Myometrial cell (primary cell): Measurements from ENCODE around the gene UMODL1. TPM values are rescaled to one million over a fixed set of nuclear protein-coding genes. Genes with fewer than 3 reads are reported as not detected.

Experiments used
- total RNA-seq: library from RNA; depleted of rRNA; stranded (reverse); fragments of >200 nt; gene quantifications from 2 replicates; pipeline ENCODE4 v1.2.3, GENCODE V29; 2015

The UMODL1 gene
- total RNA-seq: not detected in 2 replicates

GRCh38 chr21:42071146-42071737 is at the start of gene UMODL1:
Gene UMODL1, plus strand, starts transcription at chr21:42071317. Its CDS starts 0 bp downstream, at chr21:42071317.

Other genes starting within 250 kb of the UMODL1 start
- gene PRDM15, start 192.0 kb upstream of the UMODL1 start, total RNA-seq: 3.4 and 6.1 TPM in 2 replicates
- gene C2CD2, start 117.3 kb upstream of the UMODL1 start, total RNA-seq: 14.2 and 16.7 TPM in 2 replicates
- gene ZBTB21, start 61.0 kb upstream of the UMODL1 start, total RNA-seq: 5.3 and 11.8 TPM in 2 replicates
- gene ABCG1, start 147.8 kb downstream of the UMODL1 start, total RNA-seq: not detected in 2 replicates
- gene TFF3, start 244.1 kb downstream of the UMODL1 start, total RNA-seq: not detected in 2 replicates